H1 (cell line): Measurements from ENCODE around the gene PCCA. TPM values are rescaled to one million over a fixed set of nuclear protein-coding genes. Genes with fewer than 3 reads are reported as not detected.

Experiments used
- CTCF ChIA-PET: fragments of 300-600 bp; sonication (Branson Sonifier 250); formaldehyde crosslinking; loops from one replicate; lab custom pipeline; 2021; ENCODE audit not compliant: partially characterized antibody; lab: Charles Lee
- POLR2A ChIA-PET: fragments of 300-600 bp; sonication (Branson Sonifier 250); formaldehyde crosslinking; loops from one replicate; lab custom pipeline; 2021; ENCODE audit warnings: inconsistent platforms; ENCODE audit not compliant: partially characterized antibody; lab: Charles Lee
- DNase-seq, 2 experiments: peaks; one replicate each; pipeline versions ENCODE4 v3.0.0 to v3.0.0-alpha.2; 2010 to 2022; ENCODE audit warnings: low spot score in 2 of 2, low read depth in 1 of 2, mixed read lengths in 1 of 2
- FAIRE-seq: peaks from 2 replicates; lab custom pipeline; 2011; peaks lifted over from hg19 to GRCh38; lab: Jason Lieb, UNC
- H2AFZ ChIP-seq: 2 replicates; pipeline ENCODE4 v1.8.1; 2012; ENCODE audit warnings: low read length, inconsistent platforms
- H2AK5ac ChIP-seq: 2 replicates; pipeline ENCODE4 v1.6.1; 2013; ENCODE audit warnings: low read depth, low read length
- H2BK120ac ChIP-seq: replicated peaks from 2 replicates; pipeline ENCODE3; 2013; ENCODE audit warnings: low read depth, low read length, inconsistent platforms
- H2BK12ac ChIP-seq: 2 replicates; pipeline ENCODE4 v1.6.1; 2013; ENCODE audit warnings: low read depth, low read length
- H2BK15ac ChIP-seq: 2 replicates; pipeline ENCODE4 v1.6.1; 2013; ENCODE audit warnings: low read length
- H2BK20ac ChIP-seq: 2 replicates; pipeline ENCODE4 v1.6.1; 2013; ENCODE audit warnings: low read length
- H2BK5ac ChIP-seq: 2 replicates; pipeline ENCODE4 v1.6.1; 2013; ENCODE audit warnings: low read depth, low read length
- H3K14ac ChIP-seq: 2 replicates; pipeline ENCODE4 v1.6.1; 2013; ENCODE audit warnings: inconsistent platforms; ENCODE audit not compliant: insufficient read length
- H3K18ac ChIP-seq: 2 replicates; pipeline ENCODE4 v1.6.1; 2013; ENCODE audit warnings: low read length; ENCODE audit errors: extremely low read depth
- H3K23ac ChIP-seq: 2 replicates; pipeline ENCODE4 v1.6.1; 2013; ENCODE audit warnings: inconsistent platforms; ENCODE audit not compliant: insufficient read length
- H3K23me2 ChIP-seq: 2 replicates; pipeline ENCODE4 v1.6.1; 2013; ENCODE audit warnings: low read depth, low read length
- H3K27ac ChIP-seq: 2 replicates; pipeline ENCODE4 v1.6.1; 2011; ENCODE audit warnings: low read depth, low read length, inconsistent platforms
- H3K27me3 ChIP-seq, 4 experiments: replicated peaks in 1 of 4; 1 replicate in 1 of 4; 2 replicates in 3 of 4; pipeline versions ENCODE4 v1.6.1 to v1.8.1; 2011 to 2013; ENCODE audit warnings: low read length in 3 of 4, mild to moderate bottlenecking in 3 of 4, inconsistent platforms in 2 of 4, mixed read lengths in 2 of 4, moderate library complexity in 1 of 4; ENCODE audit not compliant: control insufficient read depth in 3 of 4, insufficient read depth in 3 of 4; ENCODE audit errors: extremely low read depth in 1 of 4
- H3K36me3 ChIP-seq, 4 experiments: 2 replicates each; pipeline versions ENCODE4 v1.6.1 to v1.8.1; 2011 to 2013; ENCODE audit warnings: mild to moderate bottlenecking in 4 of 4, low read length in 3 of 4, moderate library complexity in 2 of 4, control low read depth in 1 of 4, inconsistent platforms in 1 of 4; ENCODE audit not compliant: insufficient read depth in 4 of 4, control insufficient read depth in 2 of 4
- H3K4ac ChIP-seq: replicated peaks from 2 replicates; pipeline ENCODE3; 2013; ENCODE audit warnings: low read length, low read depth, mixed read lengths, inconsistent platforms; ENCODE audit not compliant: insufficient read length
- H3K4me1 ChIP-seq, 4 experiments: replicated peaks in 1 of 4; 1 replicate in 1 of 4; 2 replicates in 3 of 4; pipeline versions ENCODE4 v1.6.1 to v1.8.1; 2011 to 2013; ENCODE audit warnings: low read length in 3 of 4, inconsistent platforms in 2 of 4, mixed read lengths in 1 of 4; ENCODE audit not compliant: insufficient read depth in 4 of 4, control insufficient read depth in 3 of 4
- H3K4me2 ChIP-seq, 2 experiments: 2 replicates each; pipeline versions ENCODE4 v1.6.1 to v1.8.1; 2011 to 2013; ENCODE audit warnings: low read depth in 2 of 2, low read length in 2 of 2, control low read depth in 1 of 2, inconsistent platforms in 1 of 2, mild to moderate bottlenecking in 1 of 2; ENCODE audit not compliant: insufficient read depth in 1 of 2
- H3K4me3 ChIP-seq, 4 experiments: fragments of 200-600, 300-600 bp in 1 of 4; sonication (generic), shearing (Covaris generic), sonication (Bioruptor Twin) in 1 of 4; 2 replicates each; pipeline versions ENCODE4 v1.5.1 to v1.8.1; 2011 to 2016; ENCODE audit warnings: low read length in 4 of 4, low read depth in 3 of 4, control low read depth in 2 of 4, inconsistent platforms in 2 of 4, mild to moderate bottlenecking in 2 of 4, mixed read lengths in 1 of 4, moderate library complexity in 1 of 4; ENCODE audit not compliant: insufficient read depth in 2 of 4; ENCODE audit errors: extremely low read depth in 1 of 4
- H3K56ac ChIP-seq: replicated peaks from 2 replicates; pipeline ENCODE3; 2013; ENCODE audit warnings: low read depth, mild to moderate bottlenecking, mixed read lengths, low read length, inconsistent platforms; ENCODE audit not compliant: insufficient read length
- H3K79me1 ChIP-seq: 2 replicates; pipeline ENCODE4 v1.6.1; 2013; ENCODE audit warnings: low read depth, low read length, control low read depth
- H3K79me2 ChIP-seq, 2 experiments: 2 replicates each; pipeline versions ENCODE4 v1.6.1 to v1.8.1; 2012 to 2013; ENCODE audit warnings: low read length in 2 of 2, mild to moderate bottlenecking in 2 of 2, inconsistent platforms in 1 of 2; ENCODE audit not compliant: insufficient read depth in 2 of 2, control insufficient read depth in 1 of 2
- H3K9ac ChIP-seq, 4 experiments: replicated peaks in 1 of 4; 1 replicate in 1 of 4; 2 replicates in 3 of 4; pipeline versions ENCODE4 v1.6.1 to v1.8.1; 2011 to 2013; ENCODE audit warnings: low read depth in 3 of 4, low read length in 3 of 4, control low read depth in 2 of 4, mild to moderate bottlenecking in 2 of 4, moderate library complexity in 2 of 4, inconsistent platforms in 1 of 4; ENCODE audit errors: extremely low read depth in 1 of 4
- H3K9me3 ChIP-seq, 2 experiments: 2 replicates each; pipeline versions ENCODE4 v1.6.1 to v1.8.1; 2012 to 2013; ENCODE audit warnings: mild to moderate bottlenecking in 2 of 2, moderate library complexity in 2 of 2, control low read depth in 1 of 2, inconsistent platforms in 1 of 2, low read depth in 1 of 2, low read length in 1 of 2, mixed read lengths in 1 of 2; ENCODE audit not compliant: insufficient read depth in 2 of 2
- H4K20me1 ChIP-seq, 2 experiments: replicated peaks in 1 of 2; 2 replicates each; pipeline versions ENCODE3 to v1.8.1; 2011 to 2013; ENCODE audit warnings: inconsistent platforms in 2 of 2, low read length in 2 of 2, mild to moderate bottlenecking in 1 of 2; ENCODE audit not compliant: insufficient read depth in 2 of 2, control insufficient read depth in 1 of 2
- H4K5ac ChIP-seq: 2 replicates; pipeline ENCODE4 v1.6.1; 2013; ENCODE audit warnings: low read length, low read depth, mixed read lengths, inconsistent platforms; ENCODE audit not compliant: insufficient read length
- H4K8ac ChIP-seq: 2 replicates; pipeline ENCODE4 v1.8.0; 2013; ENCODE audit warnings: mild to moderate bottlenecking, moderate library complexity, low read length, inconsistent platforms; ENCODE audit not compliant: insufficient read depth; ENCODE audit errors: extremely low read depth
- H4K91ac ChIP-seq: replicated peaks from 2 replicates; pipeline ENCODE3; 2013; ENCODE audit warnings: low read length, mixed read lengths, inconsistent platforms; ENCODE audit not compliant: insufficient read length
- CEBPB ChIP-seq: IDR thresholded peaks from 2 replicates; pipeline ENCODE4 v1.6.1; 2012; ENCODE audit warnings: low read depth, low read length
- CHD1 ChIP-seq: IDR thresholded peaks from 2 replicates; pipeline ENCODE4 v1.6.1; 2012; ENCODE audit warnings: low read depth, low read length, improper control_type of control experiment
- CHD2 ChIP-seq: IDR thresholded peaks from 2 replicates; pipeline ENCODE4 v1.6.1; 2012; ENCODE audit warnings: low read length, improper control_type of control experiment
- CREB1 ChIP-seq: IDR thresholded peaks from 2 replicates; pipeline ENCODE4 v1.6.1; 2012; ENCODE audit warnings: inconsistent platforms
- JUN ChIP-seq: IDR thresholded peaks from 2 replicates; pipeline ENCODE4 v1.6.1; 2011; ENCODE audit warnings: low read depth, mild to moderate bottlenecking, improper control_type of control experiment, low read length
- POLR2AphosphoS5 ChIP-seq: IDR thresholded peaks from 2 replicates; pipeline ENCODE4 v1.6.1; 2011; ENCODE audit warnings: low read depth, low read length
- TAF7 ChIP-seq: optimal IDR thresholded peaks from 2 replicates; pipeline ENCODE3; 2011; ENCODE audit warnings: low read depth, mild to moderate bottlenecking, inconsistent platforms, low read length, moderate library complexity, borderline replicate concordance
- WGBS, 2 experiments: shearing (Covaris generic) in 1 of 2; methylation state at CpG; one replicate each; pipeline versions ENCODE4 v1.1.6 to v1.1.7; 2013 to 2015; ENCODE audit warnings: low lambda C conversion rate in 2 of 2, mixed read lengths in 2 of 2, inconsistent platforms in 1 of 2, low coverage in 1 of 2, missing lambda C conversion rate in 1 of 2; ENCODE audit not compliant: insufficient replicate concordance in 2 of 2, insufficient coverage in 1 of 2, insufficient read length in 1 of 2; ENCODE audit errors: extremely low coverage in 1 of 2, missing lambda C conversion rate in 1 of 2; 5-methylcytosine and 5-hydroxymethylcytosine counted together
- polyA plus RNA-seq, 7 experiments: library from polyadenylated mRNA; depleted of rRNA in 3 of 7; stranded (reverse) in 5 of 7; unstranded in 2 of 7; fragments of >200 nt in 5 of 7; fragments of 200-250 nt in 2 of 7; gene quantifications; 1 replicate in 5 of 7; 2 replicates in 1 of 7; 4 replicates in 1 of 7; pipeline versions ENCODE4 v1.2.1 to v1.2.3, GENCODE V29; 2011 to 2013; ENCODE audit warnings: missing spikeins in 2 of 7, mixed read lengths in 2 of 7
- total RNA-seq: library from RNA; stranded (reverse); fragmentation: NEBNext Ultra II Directional; extraction: Animal tissue kit (Norgen Biotek cat#: 25700); gene quantifications from 2 replicates; pipeline ENCODE4 v1.2.1, GENCODE V29; 2021
- TF ChIP-seq, protein P1 (sequence below), 3 experiments: IDR thresholded peaks; 1 replicate in 2 of 3; 2 replicates in 1 of 3; pipeline versions ENCODE4 v1.5.1 to v1.6.1; 2011; ENCODE audit warnings: low read length in 3 of 3, mild to moderate bottlenecking in 3 of 3, inconsistent platforms in 2 of 3, low read depth in 1 of 3, moderate library complexity in 1 of 3; ENCODE audit not compliant: insufficient read depth in 1 of 3; ENCODE audit errors: control extremely low read depth in 1 of 3
- TF ChIP-seq, protein P2 (sequence below): IDR thresholded peaks from 2 replicates; pipeline ENCODE4 v1.6.1; 2012; ENCODE audit warnings: low read length, inconsistent platforms

The PCCA gene
- total and polyA plus RNA-seq, 2 of the 8 experiments (the other 6 are each of a cell fraction or from before 2014, with no cell fraction given), result 18.4 to 49.8 TPM

DNA sequence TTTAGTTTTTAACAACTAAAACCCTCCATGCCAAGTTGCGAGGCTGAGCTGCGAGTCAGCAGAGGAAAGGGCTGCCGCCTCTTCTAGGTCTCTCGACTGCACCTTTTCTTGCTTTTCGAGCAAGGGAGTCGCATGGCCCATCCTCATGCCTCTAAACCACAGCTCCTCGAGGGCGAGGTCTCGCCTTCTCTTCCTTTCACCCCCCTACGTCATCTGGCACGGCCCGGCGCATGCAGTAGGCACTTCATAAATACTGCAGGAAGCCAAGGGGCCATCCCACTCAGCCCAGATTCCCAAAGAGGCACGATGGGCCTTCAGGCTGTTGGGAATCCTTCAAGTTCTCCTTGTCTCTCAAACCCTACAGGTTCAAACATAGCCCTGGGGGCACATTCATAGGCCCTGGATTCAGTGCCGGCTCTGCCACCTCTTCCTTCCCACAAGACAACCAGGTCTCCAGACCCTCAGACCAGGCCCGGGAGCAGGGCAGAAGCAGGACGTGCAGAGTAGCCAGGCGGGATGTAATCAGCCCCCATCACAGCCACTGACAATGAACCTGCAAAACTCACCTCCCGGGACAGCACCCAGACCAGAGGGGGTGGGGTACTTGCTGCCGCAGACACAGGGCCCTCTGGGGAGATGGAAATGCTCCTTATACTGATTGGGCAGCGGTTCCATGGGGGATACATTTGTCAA is 458.0 kb downstream of the PCCA start:
- no peak overlapping the region for H2BK120ac ChIP-seq
- no peak overlapping the region for H2AFZ ChIP-seq
- H2BK5ac ChIP-seq, result no peak overlapping the region; the same call in 1 of the 2 replicates
- H3K18ac ChIP-seq, result no peak overlapping the region; the same call in 1 of the 2 replicates
- CTCF ChIA-PET, result interaction anchor here (1.7 kb wide), 2 partner anchors 27 to 46 kb away, joined by 3 to 4 read pairs; no protein-coding TSS in a partner anchor
- no peak overlapping the region for H4K91ac ChIP-seq
- 90% methylated on average over 18 of the region's 21 CpGs; no CpG with 5 or more reads in 1 of the 2 experiments for WGBS, 2 experiments
- no peak overlapping the region for H3K4me3 ChIP-seq
- no peak overlapping the region for H2BK12ac ChIP-seq
- peak overlapping the region; percentile 31; the same call in 1 of the 2 replicates for H4K8ac ChIP-seq
- no peak overlapping the region for H2AK5ac ChIP-seq
- no peaks in the 10 kb centered on the region; the same call in 1 of the 2 replicates for H3K23me2 ChIP-seq
- H3K79me2 ChIP-seq, result no peaks in the 10 kb centered on the region
- no peak overlapping the region for H3K9ac ChIP-seq
- no peak overlapping the region for H2BK20ac ChIP-seq
- DNase-seq, result peak in 1 of 2 experiments; percentile 45
- no peak overlapping the region for H3K23ac ChIP-seq
- H3K27ac ChIP-seq, result no peak overlapping the region
- H3K4me2 ChIP-seq, result no peak overlapping the region
- no peak overlapping the region for H3K14ac ChIP-seq
- FAIRE-seq, result no peak
- no peaks in the 10 kb centered on the region; a peak in 1 of 8 replicates for H3K36me3 ChIP-seq
- POLR2A ChIA-PET, result no interaction called here
- H4K5ac ChIP-seq, result no peak overlapping the region
- no peaks in the 10 kb centered on the region for H3K79me1 ChIP-seq
- peaks cover 0 to 3% (median 0%) of the 10 kb centered on the region in 4 experiments; a peak in 5 of 7 replicates for H3K4me1 ChIP-seq
- no peaks in the 10 kb centered on the region; a peak in 1 of 7 replicates for H3K27me3 ChIP-seq
- H3K4ac ChIP-seq, result no peak overlapping the region
- no peaks in the 10 kb centered on the region for H3K9me3 ChIP-seq
- no peaks in the 10 kb centered on the region for H4K20me1 ChIP-seq
- no peak overlapping the region for H3K56ac ChIP-seq
- no peak overlapping the region for H2BK15ac ChIP-seq
- TF ChIP-seq CREB1 (no peak), JUN (no peak), CHD2 (no peak), POLR2AphosphoS5 (no peak), TAF7 (no peak), CEBPB (no peak), CHD1 (no peak)
- TF ChIP-seq, protein P1, sequence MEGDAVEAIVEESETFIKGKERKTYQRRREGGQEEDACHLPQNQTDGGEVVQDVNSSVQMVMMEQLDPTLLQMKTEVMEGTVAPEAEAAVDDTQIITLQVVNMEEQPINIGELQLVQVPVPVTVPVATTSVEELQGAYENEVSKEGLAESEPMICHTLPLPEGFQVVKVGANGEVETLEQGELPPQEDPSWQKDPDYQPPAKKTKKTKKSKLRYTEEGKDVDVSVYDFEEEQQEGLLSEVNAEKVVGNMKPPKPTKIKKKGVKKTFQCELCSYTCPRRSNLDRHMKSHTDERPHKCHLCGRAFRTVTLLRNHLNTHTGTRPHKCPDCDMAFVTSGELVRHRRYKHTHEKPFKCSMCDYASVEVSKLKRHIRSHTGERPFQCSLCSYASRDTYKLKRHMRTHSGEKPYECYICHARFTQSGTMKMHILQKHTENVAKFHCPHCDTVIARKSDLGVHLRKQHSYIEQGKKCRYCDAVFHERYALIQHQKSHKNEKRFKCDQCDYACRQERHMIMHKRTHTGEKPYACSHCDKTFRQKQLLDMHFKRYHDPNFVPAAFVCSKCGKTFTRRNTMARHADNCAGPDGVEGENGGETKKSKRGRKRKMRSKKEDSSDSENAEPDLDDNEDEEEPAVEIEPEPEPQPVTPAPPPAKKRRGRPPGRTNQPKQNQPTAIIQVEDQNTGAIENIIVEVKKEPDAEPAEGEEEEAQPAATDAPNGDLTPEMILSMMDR (IDR thresholded peaks at IDR 0.05; ENCODE audit: control extremely low read depth in 1 of 3, insufficient read depth in 1 of 3, low read depth in 1 of 3, low read length in 3 of 3), result no peak
- TF ChIP-seq, protein P2, sequence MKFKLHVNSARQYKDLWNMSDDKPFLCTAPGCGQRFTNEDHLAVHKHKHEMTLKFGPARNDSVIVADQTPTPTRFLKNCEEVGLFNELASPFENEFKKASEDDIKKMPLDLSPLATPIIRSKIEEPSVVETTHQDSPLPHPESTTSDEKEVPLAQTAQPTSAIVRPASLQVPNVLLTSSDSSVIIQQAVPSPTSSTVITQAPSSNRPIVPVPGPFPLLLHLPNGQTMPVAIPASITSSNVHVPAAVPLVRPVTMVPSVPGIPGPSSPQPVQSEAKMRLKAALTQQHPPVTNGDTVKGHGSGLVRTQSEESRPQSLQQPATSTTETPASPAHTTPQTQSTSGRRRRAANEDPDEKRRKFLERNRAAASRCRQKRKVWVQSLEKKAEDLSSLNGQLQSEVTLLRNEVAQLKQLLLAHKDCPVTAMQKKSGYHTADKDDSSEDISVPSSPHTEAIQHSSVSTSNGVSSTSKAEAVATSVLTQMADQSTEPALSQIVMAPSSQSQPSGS, result no peak
